PC-9 (cell line): Measurements from ENCODE around the gene PPP1R1C. TPM values are rescaled to one million over a fixed set of nuclear protein-coding genes. Genes with fewer than 3 reads are reported as not detected.

ENCODE experiments used
- BruUV-seq: library from RNA; stranded (reverse); fragments of 400-500 nt; replicated peaks from 2 replicates; lab custom pipeline; 2021; lab: Mats Ljungman, UMichigan
- CTCF ChIA-PET: fragments of 300-600 bp; sonication (Branson Sonifier 250); formaldehyde crosslinking; loops from one replicate; lab custom pipeline; 2022; ENCODE audit warnings: antibody characterized with exemption; lab: Charles Lee
- POLR2A ChIA-PET: fragments of 300-600 bp; sonication (Branson Sonifier 250); formaldehyde crosslinking; loops from one replicate; lab custom pipeline; 2022; ENCODE audit warnings: antibody characterized with exemption; ENCODE audit not compliant: unreplicated experiment; lab: Charles Lee
- DNase-seq, 2 experiments: peaks; one replicate each; pipeline versions ENCODE4 v3.0.0 to v3.0.0-alpha.2; 2015 to 2022; ENCODE audit warnings: mixed read lengths in 1 of 2
- H2AFZ ChIP-seq: fragments of 200-600 bp; sonication (generic); 2 replicates; pipeline ENCODE4 v1.8.1; 2017; ENCODE audit warnings: antibody characterized with exemption
- H3F3A ChIP-seq: fragments of 200-600 bp; sonication (generic); 2 replicates; pipeline ENCODE4 v1.8.1; 2017; ENCODE audit warnings: antibody characterized with exemption, mild to moderate bottlenecking, low read depth; ENCODE audit not compliant: insufficient read depth
- H3K27ac ChIP-seq: fragments of 200-600 bp; sonication (generic); 2 replicates; pipeline ENCODE4 v1.6.1; 2016; ENCODE audit warnings: mixed run types
- H3K27me3 ChIP-seq: fragments of 200-600 bp; sonication (generic); 2 replicates; pipeline ENCODE4 v1.6.1; 2016; ENCODE audit warnings: low read depth, mixed run types; ENCODE audit not compliant: insufficient read depth
- H3K36me3 ChIP-seq: fragments of 200-600 bp; sonication (generic); 2 replicates; pipeline ENCODE4 v1.6.1; 2016; ENCODE audit warnings: low read depth, mixed run types
- H3K4me1 ChIP-seq: fragments of 200-600 bp; sonication (generic); replicated peaks from 2 replicates; pipeline ENCODE4 v1.6.1; 2016; ENCODE audit warnings: mixed run types; ENCODE audit not compliant: insufficient read depth
- H3K4me2 ChIP-seq: fragments of 200-600 bp; sonication (generic); 2 replicates; pipeline ENCODE4 v1.6.1; 2017; ENCODE audit warnings: mixed run types
- H3K4me3 ChIP-seq: fragments of 200-600 bp; sonication (generic); 2 replicates; pipeline ENCODE4 v1.6.1; 2016; ENCODE audit warnings: mixed run types
- H3K79me2 ChIP-seq: fragments of 200-600 bp; sonication (generic); 2 replicates; pipeline ENCODE4 v1.6.1; 2017; ENCODE audit warnings: low read depth, mixed run types
- H3K9me2 ChIP-seq: fragments of 200-600 bp; sonication (generic); 2 replicates; pipeline ENCODE4 v1.8.1; 2017; ENCODE audit warnings: mild to moderate bottlenecking; ENCODE audit not compliant: insufficient read depth
- H3K9me3 ChIP-seq: fragments of 200-600 bp; sonication (generic); 2 replicates; pipeline ENCODE4 v1.8.1; 2016; ENCODE audit warnings: low read depth; ENCODE audit not compliant: insufficient read depth
- H4K20me1 ChIP-seq: fragments of 200-600 bp; sonication (generic); 2 replicates; pipeline ENCODE4 v1.8.1; 2017; ENCODE audit not compliant: insufficient read depth
- EZH2 ChIP-seq: fragments of 200-600 bp; sonication (generic); IDR thresholded peaks from 2 replicates; pipeline ENCODE4 v1.8.0; 2017; ENCODE audit warnings: antibody characterized with exemption, low read depth
- intact Hi-C: fragments of 100-400 bp; cut with micrococcal nuclease; formaldehyde crosslinking; loops from one replicate; pipeline ENCODE4 v1.10.0; 2022; ENCODE audit not compliant: unreplicated experiment
- total RNA-seq: library from RNA; stranded (reverse); gene quantifications from 2 replicates; pipeline ENCODE4 v1.2.3, GENCODE V29; 2021
- TF ChIP-seq, protein P1 (sequence below): fragments of 200-600 bp; sonication (generic); conservative IDR thresholded peaks from 2 replicates; pipeline ENCODE4 v1.6.1; 2017; ENCODE audit warnings: mixed run types, antibody characterized with exemption, mild to moderate bottlenecking, moderate library complexity

PPP1R1C gene
- total RNA-seq, 1 experiment from 2014 or later, result 27.5 TPM

- CTCF ChIA-PET, result no interaction called here
- Histone ChIP-seq H3F3A (no peaks in the 10 kb centered on the region), H3K9me2 (no peaks in the 10 kb centered on the region), H3K36me3 (no peaks in the 10 kb centered on the region), H3K4me3 (no peak overlapping the region), H3K4me2 (no peak overlapping the region), H4K20me1 (no peaks in the 10 kb centered on the region), H3K27me3 (no peaks in the 10 kb centered on the region), H3K4me1 (no peaks in the 10 kb centered on the region), H3K79me2 (no peaks in the 10 kb centered on the region), H2AFZ (0 out of 2 replicates have a peak overlapping the region, but pooled peaks have one; percentile 4), H3K9me3 (no peaks in the 10 kb centered on the region), H3K27ac (no peak overlapping the region)
- POLR2A ChIA-PET, result no interaction called here
- TF ChIP-seq, protein P1, sequence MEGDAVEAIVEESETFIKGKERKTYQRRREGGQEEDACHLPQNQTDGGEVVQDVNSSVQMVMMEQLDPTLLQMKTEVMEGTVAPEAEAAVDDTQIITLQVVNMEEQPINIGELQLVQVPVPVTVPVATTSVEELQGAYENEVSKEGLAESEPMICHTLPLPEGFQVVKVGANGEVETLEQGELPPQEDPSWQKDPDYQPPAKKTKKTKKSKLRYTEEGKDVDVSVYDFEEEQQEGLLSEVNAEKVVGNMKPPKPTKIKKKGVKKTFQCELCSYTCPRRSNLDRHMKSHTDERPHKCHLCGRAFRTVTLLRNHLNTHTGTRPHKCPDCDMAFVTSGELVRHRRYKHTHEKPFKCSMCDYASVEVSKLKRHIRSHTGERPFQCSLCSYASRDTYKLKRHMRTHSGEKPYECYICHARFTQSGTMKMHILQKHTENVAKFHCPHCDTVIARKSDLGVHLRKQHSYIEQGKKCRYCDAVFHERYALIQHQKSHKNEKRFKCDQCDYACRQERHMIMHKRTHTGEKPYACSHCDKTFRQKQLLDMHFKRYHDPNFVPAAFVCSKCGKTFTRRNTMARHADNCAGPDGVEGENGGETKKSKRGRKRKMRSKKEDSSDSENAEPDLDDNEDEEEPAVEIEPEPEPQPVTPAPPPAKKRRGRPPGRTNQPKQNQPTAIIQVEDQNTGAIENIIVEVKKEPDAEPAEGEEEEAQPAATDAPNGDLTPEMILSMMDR, result no peak
- TF ChIP-seq EZH2, result no peak
- no peak for DNase-seq
- intact Hi-C loops, result no loop called here
- no TSS peak for BruUV-seq
Observed at GRCh38 chr2:181989099-181989498, 3.4 kb downstream of the PPP1R1C start.

GRCh38 chr2:181991171-181991885, 5.7 kb downstream of the PPP1R1C start:
- H2AFZ ChIP-seq, result peak overlapping the region; percentile 24; the same call in 1 of the 2 replicates
- H4K20me1 ChIP-seq, result no peaks in the 10 kb centered on the region
- no peaks in the 10 kb centered on the region for H3K4me1 ChIP-seq
- CTCF ChIA-PET, result interaction anchor here (0.5 kb wide), 1 partner anchor 85 kb away, joined by 3 read pairs; no protein-coding TSS in a partner anchor
- intact Hi-C loops, result no loop called here
- H3K27me3 ChIP-seq, result no peaks in the 10 kb centered on the region
- no TSS peak for BruUV-seq
- H3K4me2 ChIP-seq, result no peak overlapping the region
- no peak overlapping the region for H3K4me3 ChIP-seq
- no peak for DNase-seq
- POLR2A ChIA-PET, result interaction anchor here (0.6 kb wide), 1 partner anchor 38 kb away, joined by 3 read pairs; no protein-coding TSS in a partner anchor
- no peak for TF ChIP-seq EZH2
- TF ChIP-seq, protein P1, result no peak
- H3K36me3 ChIP-seq, result no peaks in the 10 kb centered on the region
- H3K9me3 ChIP-seq, result no peaks in the 10 kb centered on the region
- H3F3A ChIP-seq, result no peaks in the 10 kb centered on the region
- H3K9me2 ChIP-seq, result no peaks in the 10 kb centered on the region
- no peak overlapping the region for H3K27ac ChIP-seq
- H3K79me2 ChIP-seq, result no peaks in the 10 kb centered on the region

GRCh38 chr2:181992776-181993175, 7.1 kb downstream of the PPP1R1C start:
- intact Hi-C loops, result no loop called here
- CTCF ChIA-PET, result no interaction called here
- no peaks in the 10 kb centered on the region for H3K4me1 ChIP-seq
- no TSS peak for BruUV-seq
- POLR2A ChIA-PET, result no interaction called here
- no peaks in the 10 kb centered on the region for H3K9me2 ChIP-seq
- no peaks in the 10 kb centered on the region for H3K9me3 ChIP-seq
- H3K4me3 ChIP-seq, result no peak overlapping the region
- no peaks in the 10 kb centered on the region for H3K36me3 ChIP-seq
- H4K20me1 ChIP-seq, result no peaks in the 10 kb centered on the region
- no peak overlapping the region for H3K27ac ChIP-seq
- TF ChIP-seq EZH2, result no peak
- TF ChIP-seq, protein P1, result no peak
- no peak overlapping the region for H3K4me2 ChIP-seq
- no peaks in the 10 kb centered on the region for H3F3A ChIP-seq
- H2AFZ ChIP-seq, result peak overlapping the region; percentile 40
- H3K27me3 ChIP-seq, result no peaks in the 10 kb centered on the region
- DNase-seq, result no peak
- no peaks in the 10 kb centered on the region for H3K79me2 ChIP-seq
